Endothelial cell of umbilical vein (primary cell): ENCODE measurements around the gene EHD3. TPM values are rescaled to one million over a fixed set of nuclear protein-coding genes. Genes with fewer than 3 reads are reported as not detected.

Experiments
- BruUV-seq: library from RNA; stranded (reverse); fragments of 400-500 nt; replicated peaks from 2 replicates; lab custom pipeline; 2021; lab: Mats Ljungman, UMichigan
- CTCF ChIA-PET: fragments of 300-600, 350-600 bp; sonication (Branson Sonifier 250); formaldehyde crosslinking; loops from one replicate; lab custom pipeline; 2021; ENCODE audit warnings: antibody characterized with exemption, inconsistent platforms; lab: Charles Lee
- POLR2A ChIA-PET: fragments of 300-600, 350-600 bp; sonication (Branson Sonifier 250); formaldehyde crosslinking; loops from one replicate; lab custom pipeline; 2021; ENCODE audit warnings: antibody characterized with exemption, inconsistent platforms; lab: Charles Lee
- DNase-seq: peaks from one replicate; pipeline ENCODE4 v3.0.0-alpha.2; 2011; ENCODE audit warnings: low read depth, low spot score
- FAIRE-seq: peaks from 2 replicates; lab custom pipeline; 2011; peaks lifted over from hg19 to GRCh38; lab: Jason Lieb, UNC
- H2AFZ ChIP-seq: 2 replicates; pipeline ENCODE4 v1.6.0; 2012; ENCODE audit warnings: low read depth, low read length, control low read depth, inconsistent platforms
- H3K27ac ChIP-seq: 2 replicates; pipeline ENCODE4 v1.5.1; 2011; ENCODE audit warnings: low read depth, mild to moderate bottlenecking, control low read depth, low read length, moderate library complexity; ENCODE audit not compliant: insufficient read depth
- H3K27me3 ChIP-seq, 2 experiments: 2 replicates each; pipeline versions ENCODE4 v1.6.0 to v1.6.1; 2011; ENCODE audit warnings: low read length in 2 of 2, mixed read lengths in 1 of 2; ENCODE audit not compliant: control insufficient read depth in 2 of 2, insufficient read depth in 2 of 2
- H3K36me3 ChIP-seq, 2 experiments: 2 replicates in 1 of 2; 3 replicates in 1 of 2; pipeline ENCODE4 v1.5.1; 2011; ENCODE audit warnings: low read length in 2 of 2, mild to moderate bottlenecking in 1 of 2, moderate library complexity in 1 of 2; ENCODE audit not compliant: control insufficient read depth in 2 of 2, insufficient read depth in 2 of 2; ENCODE audit errors: extremely low read depth in 1 of 2
- H3K4me1 ChIP-seq: 3 replicates; pipeline ENCODE4 v1.5.1; 2011; ENCODE audit warnings: mild to moderate bottlenecking, low read length; ENCODE audit not compliant: control insufficient read depth, insufficient read depth; ENCODE audit errors: extremely low read depth
- H3K4me2 ChIP-seq: 2 replicates; pipeline ENCODE4 v1.6.1; 2011; ENCODE audit warnings: low read length, control low read depth, mixed read lengths; ENCODE audit not compliant: insufficient read depth
- H3K4me3 ChIP-seq, 3 experiments: fragments of 200-600 bp in 1 of 3; sonication (generic), shearing (Covaris generic) in 1 of 3; replicated peaks in 1 of 3; 2 replicates each; pipeline ENCODE4 v1.5.1; 2011 to 2016; ENCODE audit warnings: control low read depth in 3 of 3, low read length in 3 of 3, mild to moderate bottlenecking in 2 of 3, inconsistent platforms in 1 of 3, low read depth in 1 of 3, moderate library complexity in 1 of 3; ENCODE audit not compliant: insufficient read depth in 1 of 3
- H3K79me2 ChIP-seq: 2 replicates; pipeline ENCODE4 v1.6.0; 2012; ENCODE audit warnings: low read length, inconsistent platforms; ENCODE audit not compliant: control insufficient read depth, insufficient read depth
- H3K9ac ChIP-seq: replicated peaks from 2 replicates; pipeline ENCODE3; 2011; ENCODE audit warnings: low read length, control low read depth; ENCODE audit not compliant: insufficient read depth; ENCODE audit errors: extremely low read depth
- H3K9me1 ChIP-seq: replicated peaks from 3 replicates; pipeline ENCODE4 v1.6.0; 2011; ENCODE audit warnings: mild to moderate bottlenecking, low read length; ENCODE audit not compliant: control insufficient read depth, insufficient read depth; ENCODE audit errors: extremely low read depth
- H3K9me3 ChIP-seq: replicated peaks from 2 replicates; pipeline ENCODE4 v1.5.1; 2012; ENCODE audit warnings: low read length, inconsistent platforms; ENCODE audit not compliant: control insufficient read depth, insufficient read depth
- H4K20me1 ChIP-seq: replicated peaks from 2 replicates; pipeline ENCODE3; 2011; ENCODE audit warnings: mild to moderate bottlenecking, low read length; ENCODE audit not compliant: control insufficient read depth, insufficient read depth; ENCODE audit errors: extremely low read depth
- CTCF ChIP-seq, 2 donors: IDR thresholded peaks; 1 replicate in 1 of 2; 2 replicates in 1 of 2; pipeline ENCODE4 v1.5.1; 2011; ENCODE audit warnings: low read length in 2 of 2, mild to moderate bottlenecking in 2 of 2, moderate library complexity in 2 of 2, control low read depth in 1 of 2, inconsistent platforms in 1 of 2, low read depth in 1 of 2; ENCODE audit not compliant: insufficient read depth in 1 of 2; ENCODE audit errors: extremely low read depth in 1 of 2
- EZH2 ChIP-seq: IDR thresholded peaks from 2 replicates; pipeline ENCODE4 v1.6.1; 2012; ENCODE audit warnings: borderline replicate concordance, low read depth, mild to moderate bottlenecking, moderate library complexity, low read length, inconsistent platforms; ENCODE audit not compliant: severe bottlenecking
- FOS ChIP-seq: IDR thresholded peaks from 2 replicates; pipeline ENCODE4 v1.6.1; 2011; ENCODE audit warnings: mild to moderate bottlenecking, low read length, moderate library complexity, borderline replicate concordance; ENCODE audit not compliant: insufficient read depth
- GATA2 ChIP-seq: IDR thresholded peaks from 2 replicates; pipeline ENCODE4 v1.7.0; 2011; ENCODE audit warnings: low read depth, mild to moderate bottlenecking, moderate library complexity, mixed read lengths, low read length; ENCODE audit not compliant: insufficient read length, insufficient read depth
- JUN ChIP-seq: IDR thresholded peaks from 2 replicates; pipeline ENCODE4 v1.6.1; 2011; ENCODE audit warnings: borderline replicate concordance, low read depth; ENCODE audit not compliant: insufficient read length, insufficient read depth
- MAX ChIP-seq: IDR thresholded peaks from 2 replicates; pipeline ENCODE4 v1.6.1; 2011; ENCODE audit not compliant: insufficient read depth, insufficient read length
- MYC ChIP-seq: IDR thresholded peaks from one replicate; pipeline ENCODE4 v1.6.1; 2011; ENCODE audit warnings: mild to moderate bottlenecking, low read depth, low read length
- POLR2A ChIP-seq: IDR thresholded peaks from 2 replicates; pipeline ENCODE4 v1.6.1; 2012; ENCODE audit warnings: low read depth, mild to moderate bottlenecking, control low read depth, low read length
- POLR2AphosphoS5 ChIP-seq: IDR thresholded peaks from 2 replicates; pipeline ENCODE4 v1.6.1; 2012; ENCODE audit warnings: low read depth, mild to moderate bottlenecking, control low read depth, low read length, moderate library complexity; ENCODE audit not compliant: insufficient read depth
- dilution Hi-C: fragments of 300-500 bp; cut with MboI; formaldehyde crosslinking; loops from one replicate; pipeline ENCODE4 v1.15.0; 2019; ENCODE audit warnings: low sequenced_read_pairs; ENCODE audit not compliant: extremely low pct_ligation_motif_present
- intact Hi-C: fragments of 100-400 bp; cut with micrococcal nuclease; formaldehyde crosslinking; loops from one replicate; pipeline ENCODE4 v1.10.0; 2022
- polyA plus RNA-seq, 4 experiments: library from polyadenylated mRNA; depleted of rRNA in 3 of 4; stranded (reverse) in 3 of 4; unstranded in 1 of 4; fragments of >200 nt; gene quantifications; 2 replicates each; pipeline versions ENCODE4 v1.2.1 to v1.2.3, GENCODE V29; 2011 to 2012; ENCODE audit warnings: missing spikeins in 1 of 4
- total RNA-seq: library from RNA; stranded (reverse); gene quantifications from 2 replicates; pipeline ENCODE4 v1.2.3, GENCODE V29; 2021

EHD3 gene
- total and polyA plus RNA-seq, 2 donors (not counting 3 experiments of a cell fraction or from before 2014, with no cell fraction given): 6.5 to 12.1 TPM

GRCh38 chr2:31207790-31208189 is 26.2 kb upstream of the EHD3 start:
- Histone ChIP-seq H3K36me3 (no peaks in the 10 kb centered on the region), H4K20me1 (no peaks in the 10 kb centered on the region), H3K27me3 (no peaks in the 10 kb centered on the region), H3K9me1 (no peaks in the 10 kb centered on the region), H3K27ac (no peak overlapping the region), H3K4me1 (no peaks in the 10 kb centered on the region), H3K9me3 (no peaks in the 10 kb centered on the region), H3K9ac (no peak overlapping the region), H3K4me3 (no peak overlapping the region), H2AFZ (no peak overlapping the region), H3K4me2 (no peak overlapping the region), H3K79me2 (no peaks in the 10 kb centered on the region)
- FAIRE-seq (no peak), DNase-seq (no peak)
- ChIA-PET POLR2A (no interaction called here), CTCF (no interaction called here)
- intact Hi-C loops (no loop called here), dilution Hi-C loops (no loop called here)
- no TSS peak for BruUV-seq
- TF ChIP-seq GATA2 (no peak), CTCF (IDR thresholded peaks at IDR 0.05; ENCODE audit: extremely low read depth in 1 of 2, insufficient read depth in 1 of 2, low read depth in 1 of 2, low read length in 2 of 2) (no peak), FOS (no peak), EZH2 (no peak), POLR2A (no peak), JUN (no peak), POLR2AphosphoS5 (no peak), MAX (no peak), MYC (no peak)
